Measurements from ENCODE around the gene RUFY4.

- no peak for TF ChIP-seq CTCF (optimal IDR thresholded peaks at IDR 0.05 in 1 of 3, IDR thresholded peaks at IDR 0.05 in 1 of 3, conservative IDR thresholded peaks at IDR 0.05 in 1 of 3; ENCODE audit: extremely low read depth in 1 of 3, insufficient read depth in 2 of 3, low read length in 3 of 3)
- TF ChIP-seq EZH2 (IDR thresholded peaks at IDR 0.05; ENCODE audit: low read length) = no peak
Observed at GRCh38 chr2:218031261-218031660, 37.8 kb upstream of the RUFY4 start.
